H1 (cell line): ENCODE measurements around the gene GALC. TPM values are rescaled to one million over a fixed set of nuclear protein-coding genes. Genes with fewer than 3 reads are reported as not detected.

Source experiments
- ASH2L ChIP-seq: fragments of 200-600, 300-600 bp; sonication (generic); IDR thresholded peaks from one replicate; pipeline ENCODE4 v1.7.1; 2017; ENCODE audit warnings: low read length
- BACH1 ChIP-seq: IDR thresholded peaks from 2 replicates; pipeline ENCODE4 v1.6.1; 2012; ENCODE audit warnings: low read length, improper control_type of control experiment
- CTBP2 ChIP-seq: IDR thresholded peaks from 2 replicates; pipeline ENCODE4 v1.7.0; 2011; ENCODE audit warnings: borderline replicate concordance, mild to moderate bottlenecking, moderate library complexity, mixed read lengths, low read length; ENCODE audit not compliant: insufficient read depth, insufficient read length
- EZH2 ChIP-seq: fragments of 200-600 bp; sonication (generic); IDR thresholded peaks from 2 replicates; pipeline ENCODE4 v1.7.1; 2012; ENCODE audit warnings: low read depth, mild to moderate bottlenecking, moderate library complexity, low read length, inconsistent platforms; ENCODE audit not compliant: severe bottlenecking
- FOSL1 ChIP-seq: IDR thresholded peaks from 2 replicates; pipeline ENCODE4 v1.6.1; 2011; ENCODE audit warnings: mild to moderate bottlenecking, low read depth, low read length, moderate library complexity; ENCODE audit not compliant: insufficient read depth
- NANOG ChIP-seq: IDR thresholded peaks from 2 replicates; pipeline ENCODE4 v1.6.1; 2011; ENCODE audit warnings: low read length, low read depth, mild to moderate bottlenecking, inconsistent platforms; ENCODE audit not compliant: insufficient read depth, poor library complexity, severe bottlenecking
- RNF2 ChIP-seq: fragments of 200-900, 300-1000 bp; sonication (generic); IDR thresholded peaks from 2 replicates; pipeline ENCODE4 v1.7.1; 2016; ENCODE audit warnings: borderline replicate concordance, low read depth, mild to moderate bottlenecking, antibody characterized with exemption, low read length; ENCODE audit not compliant: poor library complexity, severe bottlenecking; ENCODE audit errors: missing control alignments
- polyA plus RNA-seq, 7 experiments: library from polyadenylated mRNA; depleted of rRNA in 3 of 7; stranded (reverse) in 5 of 7; unstranded in 2 of 7; fragments of >200 nt in 5 of 7; fragments of 200-250 nt in 2 of 7; gene quantifications; 1 replicate in 5 of 7; 2 replicates in 1 of 7; 4 replicates in 1 of 7; pipeline versions ENCODE4 v1.2.1 to v1.2.3, GENCODE V29; 2011 to 2013; ENCODE audit warnings: missing spikeins in 2 of 7, mixed read lengths in 2 of 7
- total RNA-seq: library from RNA; stranded (reverse); fragmentation: NEBNext Ultra II Directional; extraction: Animal tissue kit (Norgen Biotek cat#: 25700); gene quantifications from 2 replicates; pipeline ENCODE4 v1.2.1, GENCODE V29; 2021

GALC gene
- total and polyA plus RNA-seq, 2 of the 8 experiments (the other 6 are each of a cell fraction or from before 2014, with no cell fraction given), result 6.1 to 12.3 TPM

GRCh38 chr14:88026890-88027289 is 33.9 kb upstream of the GALC start (continued):
- TF ChIP-seq RNF2, result no peak
- TF ChIP-seq CTBP2, result no peak
- no peak for TF ChIP-seq BACH1
- TF ChIP-seq FOSL1, result no peak
- no peak for TF ChIP-seq ASH2L
- no peak for TF ChIP-seq EZH2
- TF ChIP-seq NANOG, result no peak
